ENCODE measurements around the gene ANXA10. TPM values are rescaled to one million over a fixed set of nuclear protein-coding genes. Genes with fewer than 3 reads are reported as not detected.

Gene ANXA10
- total and polyA plus RNA-seq, 2 experiments from 2014 or later: not detected

- Histone ChIP-seq H3K27me3 (ENCODE audit: insufficient read depth) (no peaks in the 10 kb centered on the region), H3F3A (replicated peaks; ENCODE audit: low read depth) (no peaks in the 10 kb centered on the region), H3K4me2 (no peak overlapping the region), H3K27ac (ENCODE audit: low read depth) (no peak overlapping the region), H3K4me3 (no peak overlapping the region), H3K4me1 (ENCODE audit: insufficient read depth) (no peaks in the 10 kb centered on the region), H3K79me2 (replicated peaks; ENCODE audit: insufficient read depth) (no peaks in the 10 kb centered on the region), H3K9me2 (ENCODE audit: insufficient read depth) (no peaks in the 10 kb centered on the region), H4K20me1 (replicated peaks; ENCODE audit: insufficient read depth) (no peaks in the 10 kb centered on the region), H2AFZ (no peak overlapping the region), H3K36me3 (ENCODE audit: insufficient read depth) (no peaks in the 10 kb centered on the region)
- ATAC-seq: no peak
- H3K27me3 Mint-ChIP-seq (ENCODE audit: insufficient read depth, low read depth, poor library complexity): no peaks in the 10 kb centered on the region
- no peak overlapping the region for H3K4me3 Mint-ChIP-seq
- no peaks in the 10 kb centered on the region for H3K9me3 Mint-ChIP-seq
- no peaks in the 10 kb centered on the region for H3K36me3 Mint-ChIP-seq (ENCODE audit: low read depth)
- TF ChIP-seq JUNB (IDR thresholded peaks at IDR 0.05; ENCODE audit: unreplicated experiment) (no peak), EZH2phosphoT487 (IDR thresholded peaks at IDR 0.05; ENCODE audit: unreplicated experiment) (no peak), CREB1 (CRISPR knock-in tag; IDR thresholded peaks at IDR 0.05; ENCODE audit: low read depth) (no peak), ZNF462 (CRISPR knock-in tag; IDR thresholded peaks at IDR 0.05) (no peak), ZNF331 (CRISPR knock-in tag; IDR thresholded peaks at IDR 0.05; ENCODE audit: low read depth) (no peak), ZNF114 (CRISPR knock-in tag; IDR thresholded peaks at IDR 0.05) (no peak), CTCF (conservative IDR thresholded peaks at IDR 0.05; ENCODE audit: low read depth in 2 of 2) (no peak), EZH2 (IDR thresholded peaks at IDR 0.05; ENCODE audit: low read depth, unreplicated experiment) (no peak), NANOG (IDR thresholded peaks at IDR 0.05; ENCODE audit: borderline replicate concordance) (no peak), REST (IDR thresholded peaks at IDR 0.05; ENCODE audit: unreplicated experiment) (no peak), ETS1 (IDR thresholded peaks at IDR 0.05) (no peak), STAT1 (IDR thresholded peaks at IDR 0.05; ENCODE audit: unreplicated experiment) (no peak), POLR2AphosphoS5 (IDR thresholded peaks at IDR 0.05; ENCODE audit: low read depth) (no peak)
- DNase-seq (ENCODE audit: low spot score): no peak
- no peak overlapping the region for H3K27ac Mint-ChIP-seq
- peaks cover 5% of the 10 kb centered on the region; the same call in 2 of the 3 replicates for H3K4me1 Mint-ChIP-seq
Measured at GRCh38 chr4:168129046-168129772, 36.9 kb downstream of the ANXA10 start.

Data from GM23338 (cell line).